GM12878 (cell line): ENCODE measurements around the gene FGGY. TPM values are rescaled to one million over a fixed set of nuclear protein-coding genes. Genes with fewer than 3 reads are reported as not detected.

ENCODE experiments used
- ATAC-seq: fragments of 200-7000 bp; cut with Tn5 transposase; 3 replicates; pipeline ENCODE4 v1.9.1; 2020; ENCODE audit warnings: mild to moderate bottlenecking, moderate library complexity
- BruUV-seq: library from RNA; stranded (reverse); fragments of 400-500 nt; replicated peaks from 2 replicates; lab custom pipeline; 2021; lab: Mats Ljungman, UMichigan
- CTCF ChIA-PET: fragments of 300-600 bp; sonication (Branson Sonifier 250); formaldehyde crosslinking; extraction: SDS; loops from one replicate; lab custom pipeline; 2021; ENCODE audit warnings: inconsistent platforms; lab: Yijun Ruan, JAX
- POLR2A ChIA-PET: fragments of 350-600 bp; formaldehyde crosslinking; extraction: SDS; loops from one replicate; lab custom pipeline; 2021; ENCODE audit warnings: inconsistent platforms; lab: Charles Lee
- RAD21 ChIA-PET: fragments of 300-600 bp; sonication (Branson Sonifier 250); formaldehyde crosslinking; loops from one replicate; lab custom pipeline; 2023; ENCODE audit warnings: antibody characterized with exemption; ENCODE audit not compliant: unreplicated experiment; lab: Charles Lee
- SMC1A ChIA-PET: fragments of 300-600 bp; sonication (Branson Sonifier 250); formaldehyde crosslinking; loops from one replicate; lab custom pipeline; 2023; ENCODE audit not compliant: unreplicated experiment, uncharacterized antibody; lab: Charles Lee
- DNase-seq: peaks from one replicate; pipeline ENCODE4 v3.0.0-alpha.2; 2011; ENCODE audit warnings: low read depth, low spot score
- FAIRE-seq: peaks from 3 replicates; lab custom pipeline; 2011; peaks lifted over from hg19 to GRCh38; lab: Jason Lieb, UNC
- H2AFZ ChIP-seq: 2 replicates; pipeline ENCODE4 v1.6.0; 2011; ENCODE audit warnings: low read depth, low read length, control low read depth; ENCODE audit not compliant: control insufficient read depth
- H3K27ac ChIP-seq: 2 replicates; pipeline ENCODE4 v1.5.1; 2011; ENCODE audit warnings: control low read depth; ENCODE audit not compliant: control insufficient read depth, insufficient read depth
- H3K27me3 ChIP-seq, 2 experiments: replicated peaks in 1 of 2; 2 replicates each; pipeline versions ENCODE4 v1.6.0 to v1.6.1; 2011; ENCODE audit warnings: low read length in 1 of 2; ENCODE audit not compliant: control insufficient read depth in 2 of 2, insufficient read depth in 2 of 2
- H3K36me3 ChIP-seq, 2 experiments: 2 replicates each; pipeline ENCODE4 v1.5.1; 2011; ENCODE audit warnings: low read length in 1 of 2; ENCODE audit not compliant: control insufficient read depth in 2 of 2, insufficient read depth in 2 of 2
- H3K4me1 ChIP-seq: 2 replicates; pipeline ENCODE4 v1.6.1; 2011; ENCODE audit warnings: mild to moderate bottlenecking, low read length, moderate library complexity, mixed read lengths; ENCODE audit not compliant: control insufficient read depth, insufficient read depth
- H3K4me2 ChIP-seq: 2 replicates; pipeline ENCODE4 v1.6.0; 2011; ENCODE audit warnings: control low read depth; ENCODE audit not compliant: control insufficient read depth, insufficient read depth
- H3K4me3 ChIP-seq: fragments of 200-600 bp; sonication (generic); 2 replicates; pipeline ENCODE4 v1.5.1; 2016
- H3K79me2 ChIP-seq: 2 replicates; pipeline ENCODE4 v1.6.0; 2011; ENCODE audit warnings: low read length; ENCODE audit not compliant: control insufficient read depth, insufficient read depth
- H3K9ac ChIP-seq: 2 replicates; pipeline ENCODE4 v1.8.0; 2011; ENCODE audit warnings: low read length, control low read depth, mixed read lengths; ENCODE audit not compliant: control insufficient read depth, insufficient read depth
- H3K9me3 ChIP-seq: replicated peaks from 3 replicates; pipeline ENCODE4 v1.5.1; 2011; ENCODE audit warnings: mild to moderate bottlenecking, low read length; ENCODE audit not compliant: control insufficient read depth, insufficient read depth
- H4K20me1 ChIP-seq: 2 replicates; pipeline ENCODE4 v1.6.0; 2011; ENCODE audit not compliant: control insufficient read depth, insufficient read depth
- BMI1 ChIP-seq: fragments of 450-650 bp; IDR thresholded peaks from 2 replicates; pipeline ENCODE4 v1.6.1; 2016; ENCODE audit warnings: mild to moderate bottlenecking, moderate library complexity, borderline replicate concordance
- CHD1 ChIP-seq: IDR thresholded peaks from 2 replicates; pipeline ENCODE4 v1.6.1; 2012; ENCODE audit warnings: low read depth, low read length, improper control_type of control experiment
- CUX1 ChIP-seq: IDR thresholded peaks from 2 replicates; pipeline ENCODE4 v1.6.1; 2012; ENCODE audit warnings: improper control_type of control experiment, low read depth, low read length; ENCODE audit not compliant: insufficient replicate concordance
- EED ChIP-seq: sonication (generic); IDR thresholded peaks from 2 replicates; pipeline ENCODE4 v1.6.1; 2016; ENCODE audit warnings: antibody characterized with exemption, low read depth
- IRF5 ChIP-seq: fragments of 450-650 bp; IDR thresholded peaks from 2 replicates; pipeline ENCODE4 v1.6.1; 2017; ENCODE audit warnings: borderline replicate concordance
- MEF2B ChIP-seq: fragments of 450-650 bp; IDR thresholded peaks from 2 replicates; pipeline ENCODE4 v1.6.1; 2018; ENCODE audit warnings: mild to moderate bottlenecking, moderate library complexity; ENCODE audit not compliant: partially characterized antibody, poor library complexity, severe bottlenecking
- MYC ChIP-seq: IDR thresholded peaks from 2 replicates; pipeline ENCODE4 v1.6.1; 2011; ENCODE audit warnings: mild to moderate bottlenecking, low read length, moderate library complexity, inconsistent platforms; ENCODE audit not compliant: insufficient read depth, insufficient replicate concordance, insufficient read length, severe bottlenecking
- NR2C1 ChIP-seq: fragments of 450-650 bp; IDR thresholded peaks from 2 replicates; pipeline ENCODE4 v1.6.1; 2017; ENCODE audit warnings: antibody characterized with exemption, mild to moderate bottlenecking, moderate library complexity
- RBBP5 ChIP-seq: fragments of 200-600 bp; sonication (generic); conservative IDR thresholded peaks from 2 replicates; pipeline ENCODE4 v1.6.1; 2016
- RFX5 ChIP-seq: IDR thresholded peaks from 2 replicates; pipeline ENCODE4 v1.6.1; 2011; ENCODE audit warnings: low read depth, low read length, improper control_type of control experiment
- ZSCAN29 ChIP-seq: fragments of 450-650 bp; IDR thresholded peaks from 2 replicates; pipeline ENCODE4 v1.6.1; 2017; ENCODE audit warnings: mild to moderate bottlenecking, moderate library complexity
- ZZZ3 ChIP-seq: IDR thresholded peaks from 2 replicates; pipeline ENCODE4 v1.6.1; 2011; ENCODE audit warnings: low read depth; ENCODE audit not compliant: control insufficient read depth, insufficient read length
- WGBS: methylation state at CpG from one replicate; pipeline ENCODE4 v1.1.6; 2016; ENCODE audit warnings: low lambda C conversion rate; ENCODE audit not compliant: insufficient replicate concordance, insufficient coverage; ENCODE audit errors: missing lambda C conversion rate; 5-methylcytosine and 5-hydroxymethylcytosine counted together
- in situ Hi-C: fragments of 300-500 bp; cut with MboI; formaldehyde crosslinking; loops from 9 replicates; pipeline ENCODE4 v1.14.3; 2018; ENCODE audit warnings: mixed read lengths
- intact Hi-C: fragments of 100-400 bp; cut with micrococcal nuclease; formaldehyde crosslinking; loops from one replicate; pipeline ENCODE4 v1.14.2; 2022; ENCODE audit not compliant: unreplicated experiment
- polyA plus RNA-seq, 11 experiments: library from polyadenylated mRNA; depleted of rRNA in 4 of 11; unstranded in 6 of 11; stranded (reverse) in 5 of 11; fragments of >200 nt; fragmentation: Nextera tagmentation in 4 of 11; fragmentation: Illumina TruSeq in 1 of 11; extraction: Ambion mirVana in 4 of 11; extraction: Trizol in 1 of 11; gene quantifications; 1 replicate in 1 of 11; 2 replicates in 10 of 11; pipeline versions ENCODE4 v1.2.1 to v1.2.3, GENCODE V29; 2011 to 2016; ENCODE audit warnings: inconsistent platforms in 2 of 11, missing spikeins in 2 of 11, low read depth in 1 of 11
- total RNA-seq, 4 experiments: library from RNA; depleted of rRNA in 3 of 4; stranded (reverse); fragments of >200 nt in 3 of 4; fragmentation: Illumina TruSeq in 1 of 4; extraction: Trizol in 1 of 4; gene quantifications; 2 replicates each; pipeline versions ENCODE4 v1.2.1 to v1.2.3, GENCODE V29; 2013 to 2021

Gene FGGY
- total and polyA plus RNA-seq, 10 of the 15 experiments (the other 5 are each of a cell fraction or from before 2014, with no cell fraction given), result 6.2 to 11.9 (median 7.5) TPM

GRCh38 chr1:59421232-59421920 lies 124.5 kb downstream of the FGGY start:
- no peak for ATAC-seq
- no peak for DNase-seq
- SMC1A ChIA-PET, result interaction anchor here (0.6 to 1.2 kb wide), 3 partner anchors 10 to 107 kb away, joined by 3 to 5 read pairs (median 3); no protein-coding TSS in a partner anchor
- CTCF ChIA-PET, result no interaction called here
- no peak overlapping the region for H3K27ac ChIP-seq
- H3K4me3 ChIP-seq, result no peak overlapping the region
- no peak overlapping the region for H3K9ac ChIP-seq
- H3K4me2 ChIP-seq, result no peak overlapping the region
- intact Hi-C loops (no loop called here), in situ Hi-C loops (no loop called here)
- H2AFZ ChIP-seq, result no peak overlapping the region
- BruUV-seq, result no TSS peak
- RAD21 ChIA-PET, result interaction anchor here (0.7 kb wide), 1 partner anchor 182 kb away, joined by 3 read pairs; no protein-coding TSS in a partner anchor
- POLR2A ChIA-PET, result interaction anchor here (0.6 kb wide), 1 partner anchor 34 kb away, joined by 3 read pairs; no protein-coding TSS in a partner anchor
- no peaks in the 10 kb centered on the region for H3K79me2 ChIP-seq
- H3K36me3 ChIP-seq, result no peaks in the 10 kb centered on the region
- H3K4me1 ChIP-seq, result no peaks in the 10 kb centered on the region
- H3K9me3 ChIP-seq, result no peaks in the 10 kb centered on the region
- H3K27me3 ChIP-seq, result no peaks in the 10 kb centered on the region
- H4K20me1 ChIP-seq, result no peaks in the 10 kb centered on the region
- TF ChIP-seq RFX5, result no peak
- no peak for TF ChIP-seq CUX1
- no peak for TF ChIP-seq ZSCAN29
- no peak for TF ChIP-seq BMI1
- TF ChIP-seq EED, result no peak
- no peak for TF ChIP-seq MYC
- no peak for TF ChIP-seq ZZZ3
- no peak for TF ChIP-seq RBBP5
- TF ChIP-seq IRF5, result no peak
- no peak for TF ChIP-seq MEF2B
- TF ChIP-seq CHD1, result no peak
- TF ChIP-seq NR2C1, result no peak
- no peak for FAIRE-seq
- WGBS, result 29% methylated on average over 1 of the region's 1 CpG
